Measurements from ENCODE around the gene CHD6. TPM values are rescaled to one million over a fixed set of nuclear protein-coding genes. Genes with fewer than 3 reads are reported as not detected.

The CHD6 gene
- total and polyA plus RNA-seq, 2 experiments from 2014 or later: 12.6 to 24.9 TPM

DNA sequence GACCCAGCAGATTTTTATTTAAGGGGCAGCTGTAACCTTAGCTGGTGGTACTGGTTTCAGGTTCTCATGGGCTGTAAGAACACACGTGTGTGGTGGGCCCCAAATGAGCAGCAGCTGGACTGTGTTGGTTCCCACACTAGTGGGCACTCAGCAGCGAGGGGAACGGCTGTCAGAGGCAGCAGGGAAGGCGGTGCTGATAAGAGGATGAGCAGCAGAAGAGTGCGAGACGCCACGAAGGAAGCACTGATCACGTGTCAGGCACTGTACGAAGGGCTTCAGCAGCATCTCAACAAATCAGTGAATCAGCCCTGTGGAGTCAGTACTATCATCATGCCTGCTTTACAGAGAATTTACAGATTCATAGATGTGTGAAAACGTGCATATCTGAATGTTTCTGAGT is 210.6 kb downstream of the CHD6 start:
- no peak for DNase-seq
- in situ Hi-C loops (cut with MboI): no loop called here
- 0 out of 2 replicates have a peak, but pooled peaks cover 4% of the 10 kb centered on the region for H3K4me1 ChIP-seq (ENCODE audit: insufficient read depth)
- H2AFZ ChIP-seq: no peak overlapping the region
- H3K4me3 ChIP-seq: no peak overlapping the region
- no peak for TF ChIP-seq EZH2 (IDR thresholded peaks at IDR 0.05; ENCODE audit: insufficient read depth, poor library complexity, severe bottlenecking)
- no peak for TF ChIP-seq EZH2phosphoT487 (IDR thresholded peaks at IDR 0.05; ENCODE audit: insufficient read depth, low read depth)
- H3K36me3 ChIP-seq (ENCODE audit: low read depth): peaks cover 33% of the 10 kb centered on the region; the same call in 1 of the 2 replicates
- no peaks in the 10 kb centered on the region for H4K20me1 ChIP-seq (ENCODE audit: insufficient read depth)
- 86 to 92% methylated on average over 10 of the region's 10 CpGs for WGBS, 2 experiments (ENCODE audit: low coverage in 1 of 2, low lambda C conversion rate in 2 of 2, missing lambda C conversion rate in 2 of 2)
- no peaks in the 10 kb centered on the region for H3K9me3 ChIP-seq (ENCODE audit: low read depth)
- H3K4me2 ChIP-seq (ENCODE audit: unreplicated experiment): no peak overlapping the region
- peaks cover 12% of the 10 kb centered on the region; the same call in 1 of the 2 replicates for H3F3A ChIP-seq (ENCODE audit: insufficient read depth)
- no peaks in the 10 kb centered on the region for H3K79me2 ChIP-seq (ENCODE audit: insufficient read depth)
- no peaks in the 10 kb centered on the region for H3K9me2 ChIP-seq (ENCODE audit: insufficient read depth)
- H3K9ac ChIP-seq: no peak overlapping the region
- no peaks in the 10 kb centered on the region for H3K27me3 ChIP-seq (replicated peaks; ENCODE audit: insufficient read depth)
- no peak overlapping the region for H3K27ac ChIP-seq

- Histone ChIP-seq H3F3A (ENCODE audit: insufficient read depth) (peaks cover 6% of the 10 kb centered on the region; the same call in 1 of the 2 replicates), H3K79me2 (ENCODE audit: insufficient read depth) (no peaks in the 10 kb centered on the region), H3K9me2 (ENCODE audit: insufficient read depth) (no peaks in the 10 kb centered on the region), H3K4me2 (ENCODE audit: unreplicated experiment) (no peak overlapping the region), H3K36me3 (ENCODE audit: low read depth) (peaks cover 29% of the 10 kb centered on the region; the same call in 1 of the 2 replicates), H3K27ac (no peak overlapping the region), H3K9ac (no peak overlapping the region), H3K4me3 (no peak overlapping the region), H4K20me1 (ENCODE audit: insufficient read depth) (no peaks in the 10 kb centered on the region), H3K9me3 (ENCODE audit: low read depth) (no peaks in the 10 kb centered on the region), H2AFZ (no peak overlapping the region), H3K27me3 (replicated peaks; ENCODE audit: insufficient read depth) (no peaks in the 10 kb centered on the region), H3K4me1 (ENCODE audit: insufficient read depth) (0 out of 2 replicates have a peak, but pooled peaks cover 4% of the 10 kb centered on the region)
- no peak for TF ChIP-seq EZH2 (IDR thresholded peaks at IDR 0.05; ENCODE audit: insufficient read depth, poor library complexity, severe bottlenecking)
- no peak for TF ChIP-seq EZH2phosphoT487 (IDR thresholded peaks at IDR 0.05; ENCODE audit: insufficient read depth, low read depth)
- no peak for DNase-seq
- in situ Hi-C loops (cut with MboI): no loop called here
- 91 to 96% methylated on average over 7 of the region's 7 CpGs for WGBS, 2 experiments (ENCODE audit: low coverage in 1 of 2, low lambda C conversion rate in 2 of 2, missing lambda C conversion rate in 2 of 2)
Observed at GRCh38 chr20:41406896-41407444, 211.2 kb downstream of the CHD6 start.

DNA sequence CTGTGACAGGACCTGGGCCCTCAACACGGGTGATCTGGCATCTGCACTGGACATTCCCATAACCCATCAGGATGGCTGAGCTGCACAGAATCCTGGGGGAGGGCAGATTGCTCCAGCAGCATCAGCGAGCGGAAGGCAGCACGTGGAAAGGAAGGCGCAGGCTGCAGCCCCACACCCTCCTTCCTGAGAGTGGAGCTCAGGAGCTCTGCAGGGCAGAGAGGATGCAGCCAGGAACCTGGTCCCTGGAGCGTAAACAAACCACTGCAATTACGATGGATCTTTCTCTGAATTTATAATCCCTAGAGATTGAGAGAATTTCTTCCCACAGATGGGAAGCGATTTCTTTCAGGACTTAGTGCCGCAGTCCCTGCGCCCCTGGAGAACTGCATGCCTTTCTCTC is 211.8 kb downstream of the CHD6 start:
- Histone ChIP-seq H3K27ac (no peak overlapping the region), H3K36me3 (ENCODE audit: low read depth) (peaks cover 26% of the 10 kb centered on the region; the same call in 1 of the 2 replicates), H3K27me3 (replicated peaks; ENCODE audit: insufficient read depth) (no peaks in the 10 kb centered on the region), H3F3A (ENCODE audit: insufficient read depth) (no peaks in the 10 kb centered on the region), H3K9ac (no peak overlapping the region), H3K4me2 (ENCODE audit: unreplicated experiment) (no peak overlapping the region), H3K4me3 (no peak overlapping the region), H3K4me1 (ENCODE audit: insufficient read depth) (no peaks in the 10 kb centered on the region), H3K79me2 (ENCODE audit: insufficient read depth) (no peaks in the 10 kb centered on the region), H2AFZ (no peak overlapping the region), H4K20me1 (ENCODE audit: insufficient read depth) (no peaks in the 10 kb centered on the region), H3K9me2 (ENCODE audit: insufficient read depth) (no peaks in the 10 kb centered on the region), H3K9me3 (ENCODE audit: low read depth) (no peaks in the 10 kb centered on the region)
- DNase-seq: no peak
- WGBS, 2 experiments (ENCODE audit: low coverage in 1 of 2, low lambda C conversion rate in 2 of 2, missing lambda C conversion rate in 2 of 2): 93% methylated on average over 10 of the region's 10 CpGs
- in situ Hi-C loops (cut with MboI): no loop called here
- TF ChIP-seq EZH2 (IDR thresholded peaks at IDR 0.05; ENCODE audit: insufficient read depth, poor library complexity, severe bottlenecking) (no peak), EZH2phosphoT487 (IDR thresholded peaks at IDR 0.05; ENCODE audit: insufficient read depth, low read depth) (no peak)

DNA sequence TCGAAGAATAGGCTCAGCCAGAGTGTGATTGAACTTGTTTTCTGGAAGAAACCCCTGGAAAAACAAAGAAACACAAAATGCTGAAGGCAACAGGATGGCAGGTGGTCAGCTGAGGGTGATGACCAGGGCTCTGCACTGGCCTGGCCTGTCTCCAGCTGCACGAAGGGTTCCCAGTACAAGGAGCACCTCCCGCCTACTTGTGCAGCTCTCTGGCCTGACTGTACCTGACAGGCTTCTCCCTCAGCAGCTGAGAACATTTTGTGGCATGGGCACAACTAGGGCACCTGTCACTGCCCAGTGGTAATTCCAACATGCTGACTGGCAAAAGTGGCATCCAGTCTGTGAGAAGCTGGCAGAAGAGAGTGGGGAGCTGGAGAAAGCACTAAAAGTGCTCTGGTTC is 212.7 kb downstream of the CHD6 start:
- no peak for TF ChIP-seq EZH2 (IDR thresholded peaks at IDR 0.05; ENCODE audit: insufficient read depth, poor library complexity, severe bottlenecking)
- no peak for TF ChIP-seq EZH2phosphoT487 (IDR thresholded peaks at IDR 0.05; ENCODE audit: insufficient read depth, low read depth)
- no peak overlapping the region for H3K4me3 ChIP-seq
- in situ Hi-C loops (cut with MboI): no loop called here
- peaks cover 26% of the 10 kb centered on the region; the same call in 1 of the 2 replicates for H3K36me3 ChIP-seq (ENCODE audit: low read depth)
- no peak overlapping the region for H3K9ac ChIP-seq
- no peak overlapping the region for H2AFZ ChIP-seq
- H3K4me2 ChIP-seq (ENCODE audit: unreplicated experiment): no peak overlapping the region
- H3K27ac ChIP-seq: no peak overlapping the region
- no peaks in the 10 kb centered on the region for H3K27me3 ChIP-seq (replicated peaks; ENCODE audit: insufficient read depth)
- no peak for DNase-seq
- H3K4me1 ChIP-seq (ENCODE audit: insufficient read depth): no peaks in the 10 kb centered on the region
- H4K20me1 ChIP-seq (ENCODE audit: insufficient read depth): no peaks in the 10 kb centered on the region
- H3F3A ChIP-seq (ENCODE audit: insufficient read depth): no peaks in the 10 kb centered on the region
- H3K9me2 ChIP-seq (ENCODE audit: insufficient read depth): no peaks in the 10 kb centered on the region
- H3K9me3 ChIP-seq (ENCODE audit: low read depth): no peaks in the 10 kb centered on the region
- 99 to 100% methylated on average over 3 of the region's 3 CpGs for WGBS, 2 experiments (ENCODE audit: low coverage in 1 of 2, low lambda C conversion rate in 2 of 2, missing lambda C conversion rate in 2 of 2)
- H3K79me2 ChIP-seq (ENCODE audit: insufficient read depth): no peaks in the 10 kb centered on the region
